GM06990 (cell line): Measurements from ENCODE around the gene GTPBP10.

ENCODE experiments used
- DNase-seq: peaks from one replicate; pipeline ENCODE4 v3.0.0-alpha.2; 2011; ENCODE audit not compliant: insufficient read length; ENCODE audit errors: extremely low read depth
- H3K27me3 ChIP-seq: replicated peaks from 2 replicates; pipeline ENCODE4 v1.6.0; 2011; ENCODE audit warnings: low read length; ENCODE audit not compliant: control insufficient read depth, insufficient read depth
- H3K36me3 ChIP-seq: 2 replicates; pipeline ENCODE4 v1.5.1; 2011; ENCODE audit warnings: low read length; ENCODE audit not compliant: control insufficient read depth, insufficient read depth
- H3K4me3 ChIP-seq: replicated peaks from 2 replicates; pipeline ENCODE4 v1.5.1; 2011; ENCODE audit warnings: low read depth, mild to moderate bottlenecking, control low read depth, low read length
- TF ChIP-seq, protein P1 (sequence below): IDR thresholded peaks from 2 replicates; pipeline ENCODE4 v1.5.1; 2011; ENCODE audit warnings: low read length, control low read depth, mild to moderate bottlenecking, inconsistent platforms; ENCODE audit not compliant: insufficient read depth, poor library complexity, severe bottlenecking

GTPBP10 gene

DNA sequence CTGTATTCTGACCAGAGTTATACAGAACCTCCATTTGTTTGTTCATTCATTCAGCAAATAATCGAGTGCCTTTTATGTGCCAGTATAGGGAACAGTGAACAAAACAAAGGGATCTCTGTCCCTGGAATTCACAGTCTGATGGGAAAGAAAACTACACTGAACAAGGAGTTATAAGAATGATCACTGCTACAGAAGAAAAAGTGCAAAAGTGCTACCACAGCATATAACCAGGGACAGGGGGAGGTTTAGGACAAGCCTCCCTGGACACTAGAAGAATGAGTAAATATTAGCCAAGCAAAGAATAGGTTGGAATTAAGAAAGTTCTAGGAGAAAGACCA, 60.9 kb downstream of the GTPBP10 start:
- no peaks in the 10 kb centered on the region; the same call in none of the 2 replicates for H3K36me3 ChIP-seq
- H3K4me3 ChIP-seq, result no peak overlapping the region
- no peaks in the 10 kb centered on the region for H3K27me3 ChIP-seq
- no peak for DNase-seq
- TF ChIP-seq, protein P1, sequence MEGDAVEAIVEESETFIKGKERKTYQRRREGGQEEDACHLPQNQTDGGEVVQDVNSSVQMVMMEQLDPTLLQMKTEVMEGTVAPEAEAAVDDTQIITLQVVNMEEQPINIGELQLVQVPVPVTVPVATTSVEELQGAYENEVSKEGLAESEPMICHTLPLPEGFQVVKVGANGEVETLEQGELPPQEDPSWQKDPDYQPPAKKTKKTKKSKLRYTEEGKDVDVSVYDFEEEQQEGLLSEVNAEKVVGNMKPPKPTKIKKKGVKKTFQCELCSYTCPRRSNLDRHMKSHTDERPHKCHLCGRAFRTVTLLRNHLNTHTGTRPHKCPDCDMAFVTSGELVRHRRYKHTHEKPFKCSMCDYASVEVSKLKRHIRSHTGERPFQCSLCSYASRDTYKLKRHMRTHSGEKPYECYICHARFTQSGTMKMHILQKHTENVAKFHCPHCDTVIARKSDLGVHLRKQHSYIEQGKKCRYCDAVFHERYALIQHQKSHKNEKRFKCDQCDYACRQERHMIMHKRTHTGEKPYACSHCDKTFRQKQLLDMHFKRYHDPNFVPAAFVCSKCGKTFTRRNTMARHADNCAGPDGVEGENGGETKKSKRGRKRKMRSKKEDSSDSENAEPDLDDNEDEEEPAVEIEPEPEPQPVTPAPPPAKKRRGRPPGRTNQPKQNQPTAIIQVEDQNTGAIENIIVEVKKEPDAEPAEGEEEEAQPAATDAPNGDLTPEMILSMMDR, result no peak

- Histone ChIP-seq H3K36me3 (peaks cover 4% of the 10 kb centered on the region), H3K27me3 (no peaks in the 10 kb centered on the region)
Observed at GRCh38 chr7:90408142-90408541, 61.6 kb downstream of the GTPBP10 start.

DNA sequence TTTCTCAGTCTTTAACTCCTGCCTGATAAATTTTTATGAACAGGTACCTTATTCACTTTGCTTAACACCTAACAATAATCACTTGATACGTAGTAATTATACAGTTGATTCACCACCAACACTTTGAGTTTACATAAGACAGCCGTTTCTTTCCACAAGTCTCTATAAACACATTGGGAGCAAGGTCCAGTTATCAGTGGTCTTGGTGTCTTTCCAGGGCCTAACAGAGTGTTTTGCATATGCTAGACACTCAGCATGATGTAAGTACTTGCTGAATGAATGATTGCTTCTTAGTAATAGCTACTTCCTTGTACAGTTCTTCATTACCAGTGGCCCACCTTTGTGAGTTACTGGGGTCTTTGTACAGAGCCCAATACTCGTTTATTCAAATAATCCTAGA, 63.2 kb downstream of the GTPBP10 start:
- H3K27me3 ChIP-seq, result no peaks in the 10 kb centered on the region
- TF ChIP-seq, protein P1, result no peak
- H3K4me3 ChIP-seq, result no peak overlapping the region
- peaks cover 4% of the 10 kb centered on the region for H3K36me3 ChIP-seq
- no peak for DNase-seq

More at GRCh38 chr7:90408142-90408541, 61.6 kb downstream of the GTPBP10 start:
- H3K4me3 ChIP-seq, result no peak overlapping the region
- no peak for DNase-seq
- TF ChIP-seq, protein P1, result no peak

GRCh38 chr7:90411510-90411909, 65.0 kb downstream of the GTPBP10 start:
- TF ChIP-seq, protein P1, result no peak
- Histone ChIP-seq H3K36me3 (peaks cover 4% of the 10 kb centered on the region), H3K27me3 (no peaks in the 10 kb centered on the region), H3K4me3 (no peak overlapping the region)
- DNase-seq, result no peak

- Histone ChIP-seq H3K4me3 (no peak overlapping the region), H3K27me3 (no peaks in the 10 kb centered on the region), H3K36me3 (peaks cover 4% of the 10 kb centered on the region)
- TF ChIP-seq, protein P1, result peak; percentile 54
- peak; percentile 7 for DNase-seq
Observed at GRCh38 chr7:90412458-90413184, 66.1 kb downstream of the GTPBP10 start.

- no peaks in the 10 kb centered on the region for H3K27me3 ChIP-seq
- peaks cover 4% of the 10 kb centered on the region for H3K36me3 ChIP-seq
- TF ChIP-seq, protein P1, result no peak
- no peak for DNase-seq
- no peak overlapping the region for H3K4me3 ChIP-seq
Observed at GRCh38 chr7:90413185-90413528, 66.6 kb downstream of the GTPBP10 start.
